ENCODE results near the gene GNA12.

- TF ChIP-seq POLR2A (IDR thresholded peaks at IDR 0.05) = no peak
- no peak for TF ChIP-seq CTCF (IDR thresholded peaks at IDR 0.05)
- no peak for TF ChIP-seq EP300 (IDR thresholded peaks at IDR 0.05)
- no peak for TF ChIP-seq POLR2AphosphoS5 (IDR thresholded peaks at IDR 0.05)
These were observed 20.3 kb upstream of the GNA12 start for GRCh38 chr7:2864204-2864985.

Measured in stomach (tissue), 4 donors.